Left lung (tissue), 10 donors: ENCODE data around the gene KRT6A. TPM values are rescaled to one million over a fixed set of nuclear protein-coding genes. Genes with fewer than 3 reads are reported as not detected.

ENCODE experiments used
- ATAC-seq: fragments of 200-7000 bp; cut with Tn5 transposase; one replicate; pipeline ENCODE4 v1.9.1; 2020; ENCODE audit warnings: moderate library complexity
- DNase-seq, 4 donors: peaks; one replicate each; pipeline ENCODE4 v3.0.0-alpha.2; 2013 to 2020
- H3K27ac ChIP-seq, 2 donors: fragments of 200-600 bp; sonication (generic) in 1 of 2; one replicate each; pipeline versions ENCODE4 v1.5.0 to v1.8.0; 2020 to 2021
- H3K27me3 ChIP-seq, 2 donors: fragments of 200-600 bp; sonication (generic) in 1 of 2; one replicate each; pipeline versions ENCODE4 v1.5.0 to v1.8.0; 2020 to 2021
- H3K36me3 ChIP-seq, 2 donors: fragments of 200-600 bp; sonication (generic) in 1 of 2; one replicate each; pipeline versions ENCODE4 v1.5.0 to v1.8.0; 2020 to 2021
- H3K4me1 ChIP-seq, 2 donors: fragments of 200-600 bp; one replicate each; pipeline ENCODE4 v1.8.0; 2021
- H3K4me3 ChIP-seq, 2 donors: fragments of 200-600 bp; sonication (generic) in 1 of 2; one replicate each; pipeline versions ENCODE4 v1.5.0 to v1.8.0; 2020 to 2021; ENCODE audit warnings: mild to moderate bottlenecking in 1 of 2
- H3K9me3 ChIP-seq, 2 donors: fragments of 200-600 bp; sonication (generic) in 1 of 2; one replicate each; pipeline versions ENCODE4 v1.5.0 to v1.8.0; 2020 to 2021
- CTCF ChIP-seq, 2 donors: fragments of 200-600 bp; sonication (generic) in 1 of 2; IDR thresholded peaks; one replicate each; pipeline versions ENCODE4 v1.5.0 to v1.8.0; 2021; ENCODE audit warnings: antibody characterized with exemption in 2 of 2
- intact Hi-C, 2 donors: fragments of 100-400 bp; cut with DNase I; formaldehyde crosslinking; loops; one replicate each; pipeline versions ENCODE4 v1.11.2 to v1.14.2; 2022
- polyA plus RNA-seq, 6 donors: library from polyadenylated mRNA; unstranded; fragments of 120-200 nt; gene quantifications; one replicate each; pipeline ENCODE4 v1.2.1, GENCODE V29; 2013; ENCODE audit not compliant: insufficient read length in 6 of 6
- total RNA-seq, 2 donors: library from RNA; stranded (reverse); fragmentation: NEBNext Ultra II Directional; extraction: Animal tissue kit (Norgen Biotek cat#: 25700); gene quantifications; one replicate each; pipeline ENCODE4 v1.2.1, GENCODE V29; 2021
- donor health status: DM: no; HTN: yes; CAD: no.
- donor health status: DM: no; HTN: no; CAD: no.

Gene KRT6A
- total and polyA plus RNA-seq, 8 donors, result 24.4 to 32.0 TPM; not detected in 6

GRCh38 chr12:52522346-52523011 is 29.4 kb upstream of the KRT6A start:
- DNase-seq (no peak), ATAC-seq (no peak)
- Histone ChIP-seq H3K27ac (no peak overlapping the region), H3K9me3 (no peaks in the 10 kb centered on the region), H3K36me3 (no peaks in the 10 kb centered on the region), H3K4me1 (no peaks in the 10 kb centered on the region), H3K4me3 (no peak overlapping the region), H3K27me3 (peaks cover 0 to 57% of the 10 kb centered on the region in 2 donors)
- TF ChIP-seq CTCF (IDR thresholded peaks at IDR 0.05), result no peak
- intact Hi-C loops, result no loop called here

GRCh38 chr12:52521568-52522266 is 28.7 kb upstream of the KRT6A start:
- Histone ChIP-seq H3K27me3 (peaks cover 0 to 57% of the 10 kb centered on the region in 2 donors), H3K9me3 (no peaks in the 10 kb centered on the region), H3K4me3 (no peak overlapping the region), H3K27ac (no peak overlapping the region), H3K4me1 (no peaks in the 10 kb centered on the region), H3K36me3 (no peaks in the 10 kb centered on the region)
- ATAC-seq (no peak), DNase-seq (no peak)
- intact Hi-C loops, result no loop called here
- TF ChIP-seq CTCF (IDR thresholded peaks at IDR 0.05), result no peak

- no peak for TF ChIP-seq CTCF (IDR thresholded peaks at IDR 0.05)
- H3K9me3 ChIP-seq, result no peaks in the 10 kb centered on the region
- DNase-seq (no peak), ATAC-seq (peak; percentile 45)
- H3K4me1 ChIP-seq, result no peaks in the 10 kb centered on the region
- H3K27me3 ChIP-seq, result peaks cover 0 to 53% of the 10 kb centered on the region in 2 donors
- no peak overlapping the region for H3K27ac ChIP-seq
- H3K36me3 ChIP-seq, result no peaks in the 10 kb centered on the region
- H3K4me3 ChIP-seq, result no peak overlapping the region
- intact Hi-C loops, result no loop called here
These were observed 28.1 kb upstream of the KRT6A start for GRCh38 chr12:52521175-52521567.

GRCh38 chr12:52519826-52520662 is 27.0 kb upstream of the KRT6A start, which contains the start of gene KRT5:
TSS of gene KRT5 (minus strand) at chr12:52520394. CDS start at chr12:52520296, 98 bp downstream.
- Histone ChIP-seq H3K36me3 (no peaks in the 10 kb centered on the region), H3K27ac (no peak within 1 kb of the TSS), H3K4me3 (no peak within 1 kb of the TSS), H3K4me1 (no peaks in the 10 kb centered on the region), H3K27me3 (peaks cover 0 to 46% of the 10 kb centered on the region in 2 donors), H3K9me3 (no peaks in the 10 kb centered on the region)
- no peak for DNase-seq
- no peak for TF ChIP-seq CTCF (IDR thresholded peaks at IDR 0.05)
- ATAC-seq, result no peak
- intact Hi-C loops, result no loop called here

- peaks cover 0 to 40% of the 10 kb centered on the region in 2 donors for H3K27me3 ChIP-seq
- no peak for DNase-seq
- TF ChIP-seq CTCF (IDR thresholded peaks at IDR 0.05), result no peak
- H3K9me3 ChIP-seq, result no peaks in the 10 kb centered on the region
- ATAC-seq, result no peak
- H3K4me3 ChIP-seq, result no peak overlapping the region
- intact Hi-C loops, result no loop called here
- no peaks in the 10 kb centered on the region for H3K4me1 ChIP-seq
- H3K27ac ChIP-seq, result no peak overlapping the region
- no peaks in the 10 kb centered on the region for H3K36me3 ChIP-seq
These were observed 26.3 kb upstream of the KRT6A start for GRCh38 chr12:52519387-52519703.
